ENCODE data around the gene NELFA.

The NELFA gene

DNA sequence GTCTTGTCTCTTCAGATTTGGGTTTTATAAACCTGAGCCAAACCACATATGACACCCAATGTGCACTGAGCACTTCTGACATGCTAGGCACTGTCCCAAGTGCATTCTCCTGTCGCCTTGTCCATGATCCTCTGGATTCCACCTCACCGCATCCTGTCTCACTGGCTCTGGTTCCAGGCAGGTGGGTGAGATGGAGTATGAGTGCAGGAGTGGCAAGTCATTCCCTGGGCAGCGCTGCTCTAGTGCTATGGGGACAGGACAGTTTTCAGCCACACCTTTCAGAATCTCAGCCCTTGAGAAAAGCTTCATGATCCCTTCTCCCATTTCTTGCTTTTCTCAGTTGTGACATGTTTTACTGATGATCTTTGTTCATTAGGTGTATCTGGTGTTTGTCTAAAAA is 71.2 kb downstream of the NELFA start:
- DNase-seq (ENCODE audit: low read depth, low spot score), result no peak

DNA sequence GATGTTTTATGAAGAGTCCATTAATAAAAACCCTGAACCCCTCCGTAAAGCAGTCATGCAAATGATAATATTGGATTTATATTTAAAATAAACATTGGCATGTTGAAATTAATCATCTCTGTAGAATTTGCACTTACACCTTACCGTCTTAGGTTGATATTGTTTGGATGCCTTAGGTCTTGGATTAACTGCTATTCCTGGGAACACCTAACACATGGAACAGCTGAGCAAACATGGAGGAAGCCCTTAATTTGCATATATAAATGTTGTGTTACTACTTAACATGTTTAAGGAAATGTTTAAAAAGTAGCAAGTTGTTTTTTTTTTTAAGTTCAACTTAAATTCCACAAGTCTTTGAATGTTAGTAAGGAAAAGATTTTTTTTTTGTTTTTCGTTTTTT is 75.1 kb downstream of the NELFA start:
- no peak for DNase-seq (ENCODE audit: low read depth, low spot score)

DNA sequence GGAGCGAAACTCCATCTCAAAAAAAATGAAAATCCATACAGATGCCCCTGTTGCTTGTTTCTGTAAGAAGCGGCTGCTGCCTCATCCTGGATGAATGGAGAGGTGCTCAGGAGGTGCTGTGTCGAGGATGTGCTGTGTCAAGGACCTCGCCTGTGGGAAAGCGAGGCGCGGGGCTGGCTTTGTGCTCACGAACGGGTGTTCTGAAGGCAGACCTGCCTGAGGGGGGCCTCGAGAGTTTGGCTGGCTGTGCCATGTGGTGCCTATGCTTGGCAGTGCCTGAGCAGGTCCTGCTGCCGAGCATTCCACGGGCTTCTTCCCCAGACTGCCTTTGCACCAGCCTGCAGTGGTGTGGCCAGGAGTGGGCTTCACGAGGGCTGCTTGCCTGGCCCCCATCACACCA is 76.0 kb downstream of the NELFA start:
- no peak for DNase-seq (ENCODE audit: low read depth, low spot score)

Measured in smooth muscle cell of the brain vasculature (primary cell).